ENCODE data around the gene MBL2. TPM values are rescaled to one million over a fixed set of nuclear protein-coding genes. Genes with fewer than 3 reads are reported as not detected.
A peak's percentile ranks its signal among the peaks of the same experiment; 100 is the strongest.

The MBL2 gene
- total RNA-seq, 1 experiment from 2014 or later: not detected

GRCh38 chr10:52774600-52775106, 2.1 kb upstream of the MBL2 start:
- H3K9me3 Mint-ChIP-seq: no peaks in the 10 kb centered on the region
- no peak for DNase-seq (ENCODE audit: low spot score)
- no peaks in the 10 kb centered on the region for H3K36me3 Mint-ChIP-seq
- ATAC-seq: no peak
- TF ChIP-seq GABPB1 (CRISPR knock-in tag; IDR thresholded peaks at IDR 0.05) (peak; percentile 54; the same call in 1 of the 2 replicates), ESRRA (CRISPR knock-in tag; IDR thresholded peaks at IDR 0.05; ENCODE audit: borderline replicate concordance) (no peak)
- POLR2A ChIA-PET: no interaction called here
- no peak overlapping the region for H3K27ac Mint-ChIP-seq
- H3K4me3 Mint-ChIP-seq: no peak overlapping the region
- CTCF ChIA-PET: interaction anchor here (0.9 kb wide), 1 partner anchor 460 kb away, joined by 3 read pairs; the partner anchor contains the start of gene DKK1
- H3K4me1 Mint-ChIP-seq: no peaks in the 10 kb centered on the region
- H3K27me3 Mint-ChIP-seq (ENCODE audit: low read depth): no peaks in the 10 kb centered on the region

- Mint-ChIP-seq H3K27ac (no peak overlapping the region), H3K27me3 (ENCODE audit: low read depth) (no peaks in the 10 kb centered on the region), H3K9me3 (no peaks in the 10 kb centered on the region), H3K4me1 (no peaks in the 10 kb centered on the region), H3K36me3 (no peaks in the 10 kb centered on the region), H3K4me3 (no peak overlapping the region)
- DNase-seq (ENCODE audit: low spot score): no peak
- no peak for TF ChIP-seq NFATC4 (CRISPR knock-in tag; IDR thresholded peaks at IDR 0.05)
- TF ChIP-seq ZSCAN18 (CRISPR knock-in tag; IDR thresholded peaks at IDR 0.05): no peak
- no peak for TF ChIP-seq ZNF281 (CRISPR knock-in tag; IDR thresholded peaks at IDR 0.05)
- TF ChIP-seq TEAD4 (CRISPR knock-in tag; IDR thresholded peaks at IDR 0.05): no peak
- no peak for ATAC-seq
- ChIA-PET CTCF (no interaction called here), POLR2A (no interaction called here)
Observed at GRCh38 chr10:52774182-52774581, 1.6 kb upstream of the MBL2 start.

GRCh38 chr10:52771534-52772445, 794 bp downstream of the MBL2 start:
- no peaks in the 10 kb centered on the region for H3K27me3 Mint-ChIP-seq (ENCODE audit: low read depth)
- no peak overlapping the region for H3K4me3 Mint-ChIP-seq
- DNase-seq (ENCODE audit: low spot score) (no peak), ATAC-seq (no peak)
- H3K36me3 Mint-ChIP-seq: no peaks in the 10 kb centered on the region
- H3K4me1 Mint-ChIP-seq: no peaks in the 10 kb centered on the region
- no peaks in the 10 kb centered on the region for H3K9me3 Mint-ChIP-seq
- POLR2A ChIA-PET: no interaction called here
- H3K27ac Mint-ChIP-seq: no peak overlapping the region
- CTCF ChIA-PET: no interaction called here
- TF ChIP-seq ELF4 (CRISPR knock-in tag; IDR thresholded peaks at IDR 0.05; ENCODE audit: low read depth) (no peak), NFATC4 (CRISPR knock-in tag; IDR thresholded peaks at IDR 0.05) (no peak), ZNF423 (CRISPR knock-in tag; IDR thresholded peaks at IDR 0.05) (no peak), CDX4 (CRISPR knock-in tag; IDR thresholded peaks at IDR 0.05; ENCODE audit: borderline replicate concordance) (no peak), TCF7 (CRISPR knock-in tag; IDR thresholded peaks at IDR 0.05; ENCODE audit: low read depth) (no peak), ZNF317 (CRISPR knock-in tag; IDR thresholded peaks at IDR 0.05; ENCODE audit: borderline replicate concordance, low read depth) (no peak), HMGXB4 (CRISPR knock-in tag; IDR thresholded peaks at IDR 0.05) (no peak), IRF1 (CRISPR knock-in tag; IDR thresholded peaks at IDR 0.05) (no peak), ETV6 (CRISPR knock-in tag; IDR thresholded peaks at IDR 0.05) (no peak), ZNF138 (CRISPR knock-in tag; conservative IDR thresholded peaks at IDR 0.05) (no peak), ZBTB21 (CRISPR knock-in tag; IDR thresholded peaks at IDR 0.05; ENCODE audit: borderline replicate concordance) (no peak), ZNF219 (CRISPR knock-in tag; IDR thresholded peaks at IDR 0.05; ENCODE audit: borderline replicate concordance) (no peak), GABPB1 (CRISPR knock-in tag; IDR thresholded peaks at IDR 0.05) (no peak), MYBL2 (CRISPR knock-in tag; IDR thresholded peaks at IDR 0.05) (no peak)

Data from WTC11 (cell line).